NCI-H2081 (cell line): ENCODE measurements around the gene PPT1.

Source experiments
- DNase-seq, 2 experiments: peaks; one replicate each; lab custom pipeline; 2025; lab: John Stamatoyannopoulos, UW

Gene PPT1

DNA sequence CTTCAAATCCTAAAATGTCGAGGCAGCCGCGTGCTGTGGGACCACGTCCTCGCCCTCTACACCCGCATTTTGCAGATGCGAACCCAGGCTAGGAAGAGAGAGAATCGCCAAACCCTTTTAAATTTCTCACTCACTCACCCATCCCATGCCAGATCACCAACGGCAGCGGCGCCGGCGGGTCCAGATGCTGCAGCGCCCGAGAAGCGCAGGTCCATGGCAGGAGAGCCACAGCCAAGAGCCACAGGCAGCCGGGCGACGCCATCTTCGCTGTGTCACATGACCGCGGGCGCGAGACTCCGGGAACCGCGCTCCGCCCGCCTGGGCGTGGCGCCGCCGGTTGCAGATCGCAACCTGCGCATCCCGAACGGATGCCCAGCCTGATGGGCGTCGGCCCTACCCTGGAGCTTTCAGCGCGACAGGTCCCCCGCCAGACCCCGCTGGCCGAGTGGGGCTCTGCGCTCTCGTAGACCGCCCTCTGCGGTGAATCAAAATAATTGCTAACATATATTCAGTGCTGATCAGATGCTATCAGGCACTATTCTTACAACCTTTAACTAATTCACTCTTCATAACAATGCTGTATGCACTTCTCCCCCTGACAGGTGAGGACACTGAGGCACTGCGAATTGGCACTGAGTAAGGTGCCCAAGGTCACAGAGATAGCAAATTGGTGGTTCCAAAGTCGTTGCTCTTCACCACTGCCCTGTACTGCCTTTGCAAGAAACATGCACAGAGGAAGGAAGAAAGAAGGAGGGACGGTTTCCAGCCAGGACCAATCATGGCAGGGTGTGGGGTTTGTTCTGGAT, at the start of gene PPT1:
TSS of gene PPT1 (minus strand) at position 276 of the 806 bp plus-strand sequence. CDS start at position 262, 14 bp downstream.
- DNase-seq, result peak; percentile 88 to 93

DNA sequence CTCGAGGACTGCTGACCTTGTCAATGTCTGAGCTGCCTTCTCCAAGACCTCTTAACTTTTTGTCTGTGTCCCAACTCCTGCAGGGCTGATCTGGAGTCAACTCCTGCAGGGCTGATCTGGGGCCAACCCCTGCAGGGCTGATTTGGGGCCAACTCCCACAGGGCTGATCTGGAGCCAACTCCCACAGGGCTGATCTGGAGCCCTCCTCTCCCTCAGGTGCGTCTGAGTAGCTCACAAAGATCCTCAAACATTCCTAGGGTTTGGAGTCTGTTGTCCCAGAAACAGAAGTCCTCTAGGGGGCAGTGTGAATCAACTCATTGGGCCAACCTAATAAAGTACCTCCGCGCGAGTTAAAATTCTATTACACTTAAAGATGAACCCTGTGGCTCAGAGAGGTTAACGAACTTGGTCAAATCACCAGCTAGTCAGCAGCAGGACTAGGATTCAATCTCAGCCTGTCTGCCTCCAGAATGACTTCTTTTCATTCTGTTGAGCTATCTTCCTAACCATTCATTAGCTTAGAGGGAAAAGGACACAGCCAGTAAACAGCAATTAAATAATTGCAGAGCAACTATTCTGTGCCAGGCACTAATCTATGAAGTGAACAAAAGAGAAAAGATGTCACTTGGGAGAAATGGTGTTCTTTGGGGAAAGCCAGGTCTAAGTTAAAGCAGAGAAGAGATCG, 47.0 kb upstream of the PPT1 start:
- peak; percentile 82 to 84 for DNase-seq

DNA sequence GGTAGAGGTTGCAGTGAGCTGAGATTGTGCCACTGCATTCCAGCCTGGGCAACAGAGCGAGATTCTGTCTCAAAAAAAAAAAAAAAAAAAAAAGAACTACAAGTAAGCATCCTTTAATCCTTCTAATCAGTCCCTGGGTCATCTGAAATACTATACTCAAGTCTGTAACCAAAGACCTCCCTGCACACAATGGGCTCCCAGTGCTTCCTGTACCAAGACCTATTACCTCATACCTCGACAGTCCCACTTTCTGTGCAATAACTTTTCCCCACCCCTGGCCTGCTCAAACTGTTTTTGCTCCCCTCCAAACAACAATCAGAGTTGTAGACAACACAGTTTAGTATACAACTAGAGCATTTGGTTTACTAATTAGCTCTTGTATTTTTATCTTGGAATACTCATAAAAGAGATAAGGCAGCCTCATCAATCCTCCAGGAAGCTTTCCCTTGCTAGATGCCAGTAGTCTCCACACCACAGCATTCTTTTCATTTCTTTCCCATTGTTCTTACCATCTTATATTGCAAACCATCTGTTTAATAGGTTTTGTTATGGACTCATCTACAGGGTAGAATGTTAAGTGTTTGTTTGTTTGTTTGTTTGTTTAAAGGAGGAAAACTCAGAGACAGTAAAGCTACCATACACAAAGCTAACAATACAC, 45.0 kb upstream of the PPT1 start:
- DNase-seq, result no peak

DNA sequence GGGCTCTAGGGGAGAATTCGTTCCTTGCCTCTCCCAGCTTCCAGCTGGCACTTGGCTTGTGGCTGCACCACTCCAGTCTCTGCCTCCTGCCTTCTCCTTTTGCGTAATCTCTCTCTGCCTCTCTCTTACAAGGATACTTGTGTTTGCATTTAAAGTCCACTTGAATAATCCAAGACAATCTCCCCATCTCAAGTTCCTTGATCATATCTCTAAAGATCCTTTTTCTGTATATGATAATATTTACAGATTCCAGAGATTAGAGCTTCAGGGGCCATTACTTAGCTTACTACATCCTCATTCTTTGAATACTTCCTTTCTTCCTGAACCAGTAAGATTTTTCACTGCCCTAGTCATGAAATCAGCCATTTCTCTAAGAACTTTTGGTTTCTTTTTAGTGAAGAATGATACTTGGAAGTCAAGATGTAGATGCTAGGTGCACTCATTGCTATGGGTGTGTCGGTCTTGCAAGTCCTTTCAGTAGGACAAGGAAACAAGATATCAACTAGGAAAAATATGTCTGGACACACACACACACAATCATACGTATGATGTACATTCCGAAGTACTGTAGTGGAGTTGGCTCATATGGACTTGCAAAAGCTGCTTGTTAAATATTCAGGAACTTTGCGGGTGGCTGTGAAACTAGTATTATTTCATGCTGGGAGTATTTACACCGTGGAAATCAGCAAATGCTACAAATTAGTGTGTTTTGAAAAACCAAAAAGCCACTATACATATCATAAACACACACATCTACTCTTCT, 43.3 kb upstream of the PPT1 start:
- no peak for DNase-seq

DNA sequence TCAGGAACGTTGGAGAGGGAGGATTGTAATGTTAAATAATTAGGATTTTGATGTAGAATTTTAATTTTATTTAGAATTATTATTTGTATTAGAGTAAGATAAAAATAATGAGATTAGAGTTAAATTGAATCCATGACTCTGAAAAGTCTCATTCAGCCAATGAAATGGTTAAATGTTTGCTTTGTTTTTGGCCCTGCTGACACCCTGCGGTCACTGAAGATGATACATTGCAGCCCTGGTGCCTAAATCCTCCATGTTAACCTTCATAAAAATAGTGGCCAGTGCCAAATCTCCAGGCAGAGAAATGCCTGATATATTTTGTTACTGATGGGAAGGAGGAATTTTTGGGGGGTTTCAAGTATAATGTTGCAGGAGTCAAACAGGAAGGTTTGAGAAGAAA, 36.8 kb upstream of the PPT1 start:
- DNase-seq, result no peak

DNA sequence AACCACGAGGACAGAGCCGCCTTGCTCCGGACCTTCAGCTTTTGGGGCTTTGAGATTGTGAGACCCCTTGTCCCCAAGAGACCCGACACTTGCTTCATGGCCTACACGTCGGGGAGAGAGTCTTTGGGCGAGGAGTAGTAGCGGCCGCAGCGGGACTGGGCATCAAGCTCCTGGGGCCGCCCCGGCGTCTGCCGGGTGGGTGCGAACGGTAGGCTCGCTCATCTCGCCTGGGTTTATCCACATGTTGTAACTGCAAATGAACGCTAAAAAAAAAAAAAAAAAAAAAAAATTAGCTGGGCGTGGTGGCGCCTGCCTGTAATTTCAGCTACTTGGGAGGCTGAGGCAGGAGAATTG, 36.2 kb upstream of the PPT1 start:
- no peak for DNase-seq

DNA sequence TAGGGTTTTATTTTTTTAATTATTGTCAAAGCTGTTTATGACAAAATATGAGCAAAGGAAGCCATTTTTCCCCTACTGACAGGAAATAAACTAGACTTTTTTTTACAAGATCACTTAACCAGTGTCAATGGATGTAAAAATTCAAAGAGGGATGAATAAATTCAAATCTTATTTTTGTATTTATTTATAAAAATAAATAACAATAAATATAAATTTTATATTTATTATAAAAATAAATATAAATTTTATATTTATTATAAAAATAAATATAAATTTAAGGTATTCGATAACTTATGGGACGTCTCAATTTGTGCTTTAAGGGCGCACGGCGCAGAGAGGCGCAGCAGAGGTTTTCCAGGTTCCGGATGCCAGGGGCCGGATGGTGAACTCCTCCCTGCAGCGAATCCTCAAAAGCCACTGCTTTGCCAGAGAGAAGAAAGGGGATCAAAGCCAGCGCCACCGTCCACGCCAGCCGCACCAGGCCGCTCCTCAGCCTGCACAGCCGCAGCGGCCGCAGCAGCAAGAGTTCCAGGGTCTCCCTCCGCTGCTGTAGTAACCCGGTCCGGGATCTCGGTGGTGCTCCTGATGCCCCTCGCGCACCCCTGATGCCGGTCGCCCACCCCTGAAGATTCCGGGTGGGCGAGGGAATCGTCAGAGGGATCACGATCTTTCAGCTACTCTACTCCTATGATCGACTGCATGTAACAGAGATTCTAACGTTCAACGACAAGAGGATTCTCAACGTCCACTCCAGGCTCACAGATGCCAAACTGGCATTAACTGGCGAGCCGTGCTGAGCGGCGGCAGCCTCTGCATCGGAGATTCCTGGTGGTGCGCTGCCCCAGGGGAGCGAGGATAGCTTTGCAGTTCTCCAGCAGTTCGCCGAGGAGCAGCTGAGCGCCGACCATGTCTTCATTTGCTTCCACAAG, 35.6 kb upstream of the PPT1 start:
- no peak for DNase-seq

DNA sequence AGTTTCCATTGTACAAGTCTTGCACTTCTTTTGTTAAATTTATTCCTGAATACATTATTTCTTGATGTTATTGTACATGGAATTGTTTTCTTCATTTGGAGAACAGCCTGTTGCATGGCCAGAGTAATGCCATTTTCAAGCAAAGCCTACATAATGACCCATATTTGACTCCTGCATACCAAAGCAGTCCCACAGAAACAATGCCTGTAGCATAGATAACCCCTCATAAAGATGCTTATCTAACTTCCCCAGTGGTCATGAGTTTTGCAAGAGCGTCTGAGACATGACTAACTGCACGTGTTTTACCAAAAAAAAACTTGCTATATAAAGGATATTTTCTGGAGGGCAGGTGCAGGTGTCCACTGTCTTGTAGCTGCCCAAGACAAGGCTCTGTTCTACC, 33.8 kb upstream of the PPT1 start:
- DNase-seq, result no peak

DNA sequence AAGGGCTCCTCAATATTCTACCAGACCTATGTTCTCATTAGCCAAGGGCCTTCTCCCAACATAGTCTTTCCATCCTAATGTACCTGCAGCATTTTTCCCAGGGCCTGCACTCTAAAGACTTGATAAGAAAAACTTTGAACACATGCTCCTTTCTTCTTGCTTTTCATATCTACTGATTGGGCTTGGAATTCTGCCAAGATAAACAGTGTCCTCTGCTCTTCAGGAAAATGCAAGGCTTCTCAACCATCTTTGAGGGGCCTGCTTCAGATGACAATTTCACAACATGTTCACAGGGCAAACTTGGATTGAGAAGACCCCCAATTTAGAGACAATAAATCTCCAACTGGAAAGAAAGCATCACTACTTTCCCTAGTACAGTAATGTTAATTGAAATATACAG, 25.8 kb upstream of the PPT1 start:
- DNase-seq, result no peak

DNA sequence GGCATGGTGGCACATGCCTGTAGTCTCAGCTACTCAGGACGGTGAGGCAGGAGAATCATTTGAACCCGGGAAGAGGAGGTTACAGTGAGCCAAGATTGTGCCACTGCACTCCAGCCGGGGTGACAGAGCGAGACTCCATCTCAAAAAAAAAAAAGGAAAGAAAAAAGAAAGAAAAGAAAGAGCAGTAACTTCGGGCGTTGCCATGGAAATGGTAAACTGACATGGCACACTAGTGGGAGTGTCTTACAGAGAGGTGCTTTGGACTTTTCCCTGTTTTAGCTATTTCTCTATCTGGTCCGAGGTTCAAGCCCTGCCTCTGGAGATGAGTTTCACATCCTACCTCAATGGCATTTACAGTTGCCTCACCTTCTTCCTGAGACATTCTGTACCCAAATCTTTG, 23.1 kb upstream of the PPT1 start:
- DNase-seq, result no peak

DNA sequence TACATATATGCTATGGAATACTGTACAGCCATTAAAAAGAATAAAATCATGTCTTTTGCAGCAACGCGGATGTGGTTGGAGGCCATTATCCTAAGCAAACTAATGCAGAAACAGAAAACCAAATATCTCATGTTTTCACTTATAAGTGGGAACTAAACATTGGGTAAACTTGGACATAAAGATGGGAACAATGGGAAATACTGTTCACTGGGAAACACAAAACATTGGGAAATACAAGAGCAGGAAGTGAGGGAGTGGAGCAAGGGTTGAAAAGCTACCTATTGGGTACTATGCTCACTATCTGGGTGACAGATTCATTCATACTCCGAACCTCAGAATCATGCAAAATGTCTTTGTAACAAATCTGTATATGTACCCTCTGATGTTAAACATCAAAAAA, 17.3 kb upstream of the PPT1 start:
- no peak for DNase-seq

DNA sequence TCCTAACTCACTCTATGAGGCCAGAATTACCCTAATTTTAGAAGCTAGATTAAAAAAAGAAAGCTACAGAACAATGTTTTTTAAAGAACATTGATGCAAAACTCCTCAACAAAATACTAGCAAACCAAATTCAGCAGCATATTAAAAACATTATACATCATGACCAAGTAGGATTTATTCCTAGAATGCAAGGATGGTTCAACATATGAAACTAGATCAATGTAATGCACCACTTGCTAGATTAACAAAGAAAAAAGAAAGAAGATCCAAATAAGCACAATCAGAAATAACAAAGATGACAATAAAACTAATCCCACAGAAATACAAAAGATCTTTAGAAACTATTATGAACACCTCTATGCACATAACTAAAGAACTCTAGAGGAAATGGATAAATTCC, 13.3 kb upstream of the PPT1 start:
- no peak for DNase-seq

DNA sequence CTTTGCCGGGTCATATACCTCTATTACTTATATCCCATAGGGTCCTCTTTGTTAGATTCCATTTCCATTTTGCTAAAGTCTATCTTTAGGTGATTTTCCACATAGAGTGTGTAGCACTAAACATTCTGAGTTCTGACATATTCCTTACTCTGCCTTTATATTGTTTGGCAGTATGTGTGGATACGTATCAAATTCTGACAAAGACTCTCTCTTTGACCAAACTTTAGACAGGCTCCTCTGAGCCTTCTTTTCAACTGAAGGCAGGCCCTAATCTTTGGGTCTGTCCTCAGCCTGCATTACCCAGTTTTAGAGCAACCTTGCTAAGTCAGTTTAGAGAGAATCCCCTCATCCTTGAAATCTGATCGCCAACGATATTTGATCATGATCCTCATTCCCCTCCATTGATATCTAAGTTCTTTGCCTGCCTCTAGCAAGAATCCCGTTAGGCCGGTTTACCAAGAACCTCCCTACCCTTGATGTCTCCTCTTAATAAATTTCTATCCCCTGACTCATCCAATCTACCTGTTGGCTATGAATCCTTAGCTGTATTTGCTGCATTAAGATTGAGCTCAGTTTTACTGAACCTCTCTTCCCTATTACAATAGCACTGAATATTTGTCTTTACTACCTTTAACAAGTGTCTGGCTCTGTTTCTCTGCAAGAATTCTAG, 10.4 kb upstream of the PPT1 start:
- DNase-seq, result no peak

DNA sequence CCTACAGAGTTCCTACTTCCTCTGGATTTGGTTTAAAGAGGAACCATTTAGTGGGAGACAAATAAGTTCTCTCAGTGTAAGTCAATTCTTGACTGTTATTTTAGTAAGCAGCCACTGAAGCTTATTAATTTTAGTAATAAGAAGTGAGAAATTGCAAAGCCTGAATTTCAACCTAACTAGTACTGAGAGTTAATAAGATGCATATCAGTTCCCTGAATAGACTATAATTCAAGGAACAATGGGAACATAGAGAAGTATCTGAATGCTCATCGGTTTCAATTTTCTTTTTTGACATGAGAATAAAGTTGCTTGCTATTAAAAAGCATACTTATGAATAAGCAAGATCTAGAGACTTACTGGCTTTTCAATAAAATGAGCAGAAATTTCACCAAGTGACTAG, 8.0 kb upstream of the PPT1 start:
- DNase-seq, result no peak

DNA sequence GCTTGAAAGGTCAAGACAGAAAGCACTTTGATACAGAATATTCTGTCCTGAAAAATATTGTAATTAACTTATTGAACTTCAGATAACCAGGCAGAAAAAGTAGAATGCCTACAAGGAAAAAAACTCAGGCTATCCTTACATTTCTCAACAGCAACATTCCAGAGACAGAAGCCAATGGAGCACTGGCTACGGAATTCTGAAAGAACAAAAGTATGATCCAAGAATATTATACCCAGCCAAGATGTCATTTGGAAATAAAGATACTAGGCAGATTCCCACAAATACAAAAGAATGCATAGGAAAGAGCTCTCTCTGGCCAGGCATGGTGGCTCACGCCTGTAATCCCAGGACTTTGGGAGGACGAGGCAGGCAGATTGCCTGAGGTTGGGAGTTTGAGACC, 5.8 kb upstream of the PPT1 start:
- no peak for DNase-seq

DNA sequence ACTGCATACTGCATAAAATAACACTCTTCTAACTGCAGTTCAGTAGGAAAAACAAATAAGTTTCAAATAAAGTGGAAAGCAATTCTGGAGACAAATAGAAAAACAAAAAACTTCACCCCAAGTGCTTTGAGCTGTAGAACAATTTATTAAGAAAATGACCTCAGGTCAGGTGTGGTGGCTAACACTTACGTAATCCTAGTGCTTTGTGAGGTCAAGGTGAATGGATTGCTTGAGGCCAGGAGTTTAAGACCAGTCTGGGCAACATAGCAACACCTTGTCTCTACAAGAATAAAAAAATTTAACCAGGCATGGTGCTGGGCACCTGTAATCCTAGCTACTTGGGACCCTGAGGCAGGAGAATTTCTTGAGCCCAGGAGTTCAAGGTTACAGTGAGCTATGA, 5.0 kb upstream of the PPT1 start:
- no peak for DNase-seq

DNA sequence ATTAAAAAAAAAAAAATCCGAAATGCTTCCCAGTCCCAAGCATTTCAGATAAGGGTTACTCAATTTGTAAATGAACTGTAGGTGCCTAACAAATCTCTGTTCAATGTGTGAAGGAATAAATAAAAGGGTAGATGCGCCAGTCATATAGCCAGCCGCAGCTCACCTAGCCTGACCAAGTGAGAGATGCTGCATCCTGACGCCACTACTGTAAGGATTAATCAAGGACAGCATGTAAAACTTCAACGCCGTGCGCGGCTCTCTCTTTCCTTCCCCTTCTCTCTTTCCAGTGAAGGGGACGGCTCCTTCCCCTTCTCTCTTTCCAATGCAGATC, 441 bp downstream of the PPT1 start:
- no peak for DNase-seq

DNA sequence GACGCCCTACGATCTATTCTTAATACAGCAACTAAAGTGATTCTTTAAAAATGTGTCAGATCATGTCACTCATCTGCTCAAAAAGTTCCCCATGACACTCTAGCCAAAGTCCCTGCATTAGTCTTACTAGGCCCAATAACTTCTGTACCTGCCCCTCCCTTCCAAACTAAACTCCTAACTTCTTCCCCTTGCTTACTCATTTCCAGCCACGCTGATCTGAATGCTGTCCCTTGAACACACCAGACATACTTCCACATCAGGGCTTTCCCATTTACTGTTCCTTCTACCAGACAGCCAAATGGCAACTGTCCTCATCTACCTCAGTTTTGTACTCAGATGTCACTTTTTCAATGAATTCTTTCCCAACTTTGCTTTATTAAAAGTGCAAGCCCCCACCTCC, 1.2 kb downstream of the PPT1 start:
- no peak for DNase-seq

DNA sequence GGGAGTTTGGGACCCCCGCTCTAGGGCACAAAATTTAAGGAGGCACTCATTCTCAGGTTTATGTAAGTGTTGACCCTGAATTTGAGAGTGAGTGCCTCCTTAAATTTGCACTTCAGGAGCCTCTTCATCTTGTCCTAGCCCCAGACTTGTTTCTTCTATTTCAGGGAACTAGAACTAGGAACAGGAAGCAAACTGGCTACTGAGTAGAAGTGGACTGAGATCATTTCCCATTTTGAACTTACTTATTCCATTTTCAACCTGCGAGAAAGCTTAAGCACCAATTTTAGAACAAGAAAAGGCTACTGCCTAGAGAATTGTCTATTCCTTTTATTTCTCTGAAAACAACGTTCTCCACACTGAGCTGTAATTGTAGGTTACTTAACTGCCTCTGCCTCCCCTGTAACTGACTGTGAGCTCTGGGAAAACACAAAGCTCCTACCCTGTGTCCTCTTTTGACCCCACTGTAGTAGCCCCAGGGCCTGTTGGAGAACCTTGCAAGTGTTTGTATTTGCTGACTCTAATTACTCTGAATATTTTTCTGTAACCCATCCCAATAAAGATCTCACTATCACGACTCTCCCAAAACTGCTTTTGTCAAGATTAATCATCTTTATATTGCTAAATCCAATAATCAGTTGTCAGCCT, 2.5 kb downstream of the PPT1 start:
- peak in 1 of 2 experiments; percentile 14 for DNase-seq
